ENCODE measurements around the gene SPATS2L.

GRCh38 chr2:200378652-200379290 is 72.3 kb downstream of the SPATS2L start:
- TF ChIP-seq POLR2A (IDR thresholded peaks at IDR 0.05; ENCODE audit: low read depth, low read length) (no peak), PAX5 (IDR thresholded peaks at IDR 0.05; ENCODE audit: insufficient read depth, low read length, severe bottlenecking) (no peak)

All from GM12891 (cell line).